DOHH2 (cell line): Measurements from ENCODE around the gene KLHL26.

Source experiments
- H3F3A ChIP-seq: fragments of 200-600 bp; sonication (generic), shearing (Covaris generic); 2 replicates; pipeline ENCODE4 v1.6.0; 2016; ENCODE audit warnings: antibody characterized with exemption, mild to moderate bottlenecking; ENCODE audit not compliant: control insufficient read depth, insufficient read depth
- H3K27ac ChIP-seq: fragments of 200-600 bp; sonication (generic); 2 replicates; pipeline ENCODE4 v1.5.1; 2014; ENCODE audit warnings: low read depth, mild to moderate bottlenecking, low read length, moderate library complexity
- H3K27me3 ChIP-seq: fragments of 200-600 bp; sonication (generic); 2 replicates; pipeline ENCODE4 v1.6.1; 2014; ENCODE audit warnings: mild to moderate bottlenecking, low read length, mixed read lengths; ENCODE audit not compliant: control insufficient read depth
- H3K36me3 ChIP-seq: fragments of 200-600 bp; sonication (generic); 2 replicates; pipeline ENCODE4 v1.6.1; 2014; ENCODE audit warnings: mild to moderate bottlenecking, low read length, moderate library complexity, mixed read lengths; ENCODE audit not compliant: control insufficient read depth
- H3K4me1 ChIP-seq: fragments of 200-600 bp; sonication (generic); 2 replicates; pipeline ENCODE4 v1.6.1; 2014; ENCODE audit warnings: mild to moderate bottlenecking, low read length, mixed read lengths; ENCODE audit not compliant: control insufficient read depth
- H3K4me2 ChIP-seq: fragments of 200-600 bp; sonication (generic); 2 replicates; pipeline ENCODE4 v1.6.0; 2014; ENCODE audit warnings: mild to moderate bottlenecking, low read length, moderate library complexity
- H3K4me3 ChIP-seq: fragments of 200-600 bp; sonication (generic); 2 replicates; pipeline ENCODE4 v1.5.1; 2014; ENCODE audit warnings: mild to moderate bottlenecking, low read length, mixed read lengths
- H3K79me2 ChIP-seq: fragments of 200-600 bp; sonication (generic); 2 replicates; pipeline ENCODE4 v1.6.1; 2014; ENCODE audit warnings: mild to moderate bottlenecking, low read length, mixed read lengths; ENCODE audit not compliant: control insufficient read depth
- H3K9me2 ChIP-seq: fragments of 200-600 bp; sonication (generic); replicated peaks from 2 replicates; pipeline ENCODE4 v1.6.1; 2014; ENCODE audit warnings: mild to moderate bottlenecking, low read length, mixed read lengths; ENCODE audit not compliant: control insufficient read depth
- H3K9me3 ChIP-seq: fragments of 200-600 bp; sonication (generic); 2 replicates; pipeline ENCODE4 v1.6.1; 2014; ENCODE audit warnings: antibody characterized with exemption, low read length, mixed read lengths; ENCODE audit not compliant: control insufficient read depth, insufficient read depth
- H4K20me1 ChIP-seq: fragments of 200-600 bp; sonication (generic); 2 replicates; pipeline ENCODE4 v1.6.0; 2014; ENCODE audit warnings: low read depth, mild to moderate bottlenecking, antibody characterized with exemption, low read length, moderate library complexity; ENCODE audit not compliant: control insufficient read depth, insufficient read depth
- EZH2phosphoT487 ChIP-seq: fragments of 200-600 bp; sonication (generic); IDR thresholded peaks from 2 replicates; pipeline ENCODE4 v1.6.1; 2017; ENCODE audit warnings: borderline replicate concordance, mild to moderate bottlenecking, antibody characterized with exemption, low read length, moderate library complexity, mixed read lengths
- TF ChIP-seq, protein P1 (sequence below): fragments of 200-600 bp; sonication (generic); IDR thresholded peaks from one replicate; pipeline ENCODE4 v1.5.1; 2014; ENCODE audit warnings: antibody characterized with exemption, mild to moderate bottlenecking, low read depth, low read length; ENCODE audit not compliant: poor library complexity, severe bottlenecking

KLHL26 gene

DNA sequence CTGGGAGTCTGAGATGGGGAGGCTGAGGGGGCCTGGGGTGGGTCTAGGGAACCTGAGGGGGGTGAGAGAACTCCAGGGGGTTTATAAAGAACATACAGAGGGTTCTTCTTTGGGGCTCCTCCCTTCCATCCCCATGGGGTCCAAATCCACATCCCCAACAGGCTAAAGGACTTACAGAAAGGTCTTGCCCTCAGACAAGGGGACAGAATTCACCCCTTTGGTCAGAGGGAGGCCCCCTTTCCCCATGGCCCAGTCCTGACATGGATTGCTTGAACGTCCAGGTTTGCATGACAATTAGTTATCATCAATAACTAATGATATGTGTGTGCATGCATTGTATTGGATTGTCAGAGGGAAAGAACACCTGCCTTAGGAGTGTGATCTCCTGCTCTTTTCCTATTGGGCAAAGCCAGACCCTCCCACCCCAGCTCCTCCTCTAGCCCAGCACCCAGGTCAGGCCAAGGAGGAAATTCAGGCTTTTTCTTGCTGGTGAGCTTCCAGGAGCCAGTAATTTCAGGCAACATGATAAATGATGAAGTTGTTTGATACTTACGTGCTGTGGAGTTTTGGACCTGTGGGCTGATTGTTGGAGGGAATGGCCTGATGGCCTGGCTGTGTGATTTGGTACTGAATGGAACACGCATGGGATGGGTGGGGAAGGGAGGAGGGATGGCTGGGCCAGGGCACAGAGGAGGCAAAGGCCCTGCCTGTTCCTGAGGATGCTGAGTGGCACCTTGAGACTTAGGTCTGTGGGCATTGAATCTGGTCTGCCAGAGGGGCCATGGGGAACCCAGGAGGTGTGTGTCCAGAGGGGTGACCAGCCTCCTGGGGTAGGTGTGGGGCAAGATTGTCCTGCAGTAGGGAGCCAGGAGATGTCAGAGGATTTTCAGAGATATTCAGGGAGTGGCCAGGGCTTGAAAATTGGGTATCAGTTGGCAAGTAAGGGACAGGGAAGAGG is 1.1 kb downstream of the KLHL26 start:
- peaks cover 20% of the 10 kb centered on the region for H3K4me1 ChIP-seq
- H3K4me3 ChIP-seq = peak overlapping the region; percentile 90
- H3K9me2 ChIP-seq = no peaks in the 10 kb centered on the region
- H3K27me3 ChIP-seq = no peaks in the 10 kb centered on the region
- H3K4me2 ChIP-seq = peak overlapping the region; percentile 89
- no peak overlapping the region for H3K27ac ChIP-seq
- TF ChIP-seq, protein P1, sequence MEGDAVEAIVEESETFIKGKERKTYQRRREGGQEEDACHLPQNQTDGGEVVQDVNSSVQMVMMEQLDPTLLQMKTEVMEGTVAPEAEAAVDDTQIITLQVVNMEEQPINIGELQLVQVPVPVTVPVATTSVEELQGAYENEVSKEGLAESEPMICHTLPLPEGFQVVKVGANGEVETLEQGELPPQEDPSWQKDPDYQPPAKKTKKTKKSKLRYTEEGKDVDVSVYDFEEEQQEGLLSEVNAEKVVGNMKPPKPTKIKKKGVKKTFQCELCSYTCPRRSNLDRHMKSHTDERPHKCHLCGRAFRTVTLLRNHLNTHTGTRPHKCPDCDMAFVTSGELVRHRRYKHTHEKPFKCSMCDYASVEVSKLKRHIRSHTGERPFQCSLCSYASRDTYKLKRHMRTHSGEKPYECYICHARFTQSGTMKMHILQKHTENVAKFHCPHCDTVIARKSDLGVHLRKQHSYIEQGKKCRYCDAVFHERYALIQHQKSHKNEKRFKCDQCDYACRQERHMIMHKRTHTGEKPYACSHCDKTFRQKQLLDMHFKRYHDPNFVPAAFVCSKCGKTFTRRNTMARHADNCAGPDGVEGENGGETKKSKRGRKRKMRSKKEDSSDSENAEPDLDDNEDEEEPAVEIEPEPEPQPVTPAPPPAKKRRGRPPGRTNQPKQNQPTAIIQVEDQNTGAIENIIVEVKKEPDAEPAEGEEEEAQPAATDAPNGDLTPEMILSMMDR = no peak
- no peak for TF ChIP-seq EZH2phosphoT487
- no peaks in the 10 kb centered on the region; the same call in 1 of the 2 replicates for H3K36me3 ChIP-seq
- H3K9me3 ChIP-seq = no peaks in the 10 kb centered on the region
- no peaks in the 10 kb centered on the region for H4K20me1 ChIP-seq
- H3F3A ChIP-seq = no peaks in the 10 kb centered on the region
- peaks cover 41% of the 10 kb centered on the region for H3K79me2 ChIP-seq

DNA sequence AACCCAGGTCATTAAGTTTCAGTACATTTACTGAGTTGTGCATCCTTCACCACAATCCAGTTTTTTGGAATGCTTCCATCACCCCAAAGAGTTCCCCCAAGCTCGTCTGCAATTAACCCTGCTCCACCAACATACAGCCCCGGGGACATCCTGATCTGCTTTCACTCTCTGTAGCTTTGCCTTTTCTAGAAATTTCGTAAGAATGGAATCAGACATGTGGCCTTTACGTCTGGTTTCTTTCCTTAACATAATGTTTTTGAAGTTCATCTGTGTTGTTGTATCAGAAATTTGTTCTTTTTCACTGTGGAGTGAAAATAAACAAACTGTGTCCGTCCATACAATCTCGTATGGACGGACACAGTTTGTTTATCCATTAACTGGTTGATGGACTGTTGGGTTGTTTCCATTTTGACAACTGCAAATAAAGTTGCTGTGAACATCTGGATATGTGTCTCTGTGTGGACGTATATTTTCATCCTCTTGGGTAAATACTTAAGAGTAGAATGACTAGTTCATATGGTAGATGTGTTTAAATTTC is 2.9 kb downstream of the KLHL26 start:
- peaks cover 26% of the 10 kb centered on the region for H3K4me1 ChIP-seq
- peaks cover 55% of the 10 kb centered on the region for H3K79me2 ChIP-seq

DNA sequence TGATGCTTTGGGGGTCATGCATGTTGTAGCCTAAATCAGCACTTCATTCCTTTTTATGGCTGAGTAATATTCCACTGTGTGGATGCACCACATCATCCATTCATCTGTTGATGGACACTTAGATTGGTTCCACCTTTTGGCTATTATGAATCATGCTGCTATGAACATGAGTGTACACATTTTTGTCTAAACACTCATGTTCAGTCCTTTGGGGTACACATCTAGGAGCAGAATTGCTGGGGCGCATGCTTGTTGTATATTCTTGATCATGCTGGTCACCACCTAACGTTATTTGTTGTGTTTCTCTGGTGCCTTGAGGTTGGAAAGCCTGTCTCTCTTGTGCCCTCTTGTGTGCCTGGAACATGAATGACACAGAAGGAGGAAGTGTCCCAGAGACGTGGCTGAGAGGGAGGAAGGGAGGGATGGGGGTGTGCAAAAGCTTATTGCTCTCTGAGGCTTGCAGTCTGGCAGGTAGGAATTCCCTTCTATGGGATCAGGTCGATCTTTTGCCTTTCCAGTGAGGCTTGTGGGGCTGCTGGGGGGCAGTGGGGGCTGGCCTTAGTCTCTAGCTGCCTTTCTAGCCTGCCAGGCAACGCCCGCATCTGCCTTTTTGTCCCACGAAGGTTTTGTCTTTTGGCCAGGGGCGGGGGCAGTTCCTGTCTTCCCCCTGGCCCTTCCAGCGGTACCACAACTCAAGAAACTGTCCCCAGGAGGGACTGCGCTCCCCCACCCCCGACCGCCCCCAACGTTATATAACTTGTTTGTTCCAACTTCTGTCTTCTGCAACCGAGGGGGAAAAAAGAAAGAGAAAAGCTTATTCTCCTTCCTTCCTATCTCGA is 7.6 kb downstream of the KLHL26 start:
- Histone ChIP-seq H3K79me2 (peaks cover 49% of the 10 kb centered on the region), H3K9me2 (no peaks in the 10 kb centered on the region), H3K4me3 (no peak overlapping the region), H3K27ac (no peak overlapping the region), H3K9me3 (no peaks in the 10 kb centered on the region), H3K4me2 (no peak overlapping the region), H3F3A (no peaks in the 10 kb centered on the region), H3K36me3 (no peaks in the 10 kb centered on the region), H3K27me3 (no peaks in the 10 kb centered on the region), H4K20me1 (0 out of 2 replicates have a peak, but pooled peaks cover 7% of the 10 kb centered on the region), H3K4me1 (peaks cover 6% of the 10 kb centered on the region)
- TF ChIP-seq, protein P1 = peak; percentile 30
- TF ChIP-seq EZH2phosphoT487 = no peak

More for the DNA sequence above, 2.9 kb downstream of the KLHL26 start:
- Histone ChIP-seq H3K9me3 (no peaks in the 10 kb centered on the region), H3K4me3 (no peak overlapping the region), H3K27me3 (no peaks in the 10 kb centered on the region), H3K9me2 (no peaks in the 10 kb centered on the region), H3K36me3 (no peaks in the 10 kb centered on the region; the same call in 1 of the 2 replicates), H3K4me2 (no peak overlapping the region), H4K20me1 (0 out of 2 replicates have a peak, but pooled peaks cover 2% of the 10 kb centered on the region), H3F3A (no peaks in the 10 kb centered on the region), H3K27ac (no peak overlapping the region)
- no peak for TF ChIP-seq EZH2phosphoT487
- TF ChIP-seq, protein P1 = no peak
